GM06990 (cell line): ENCODE results near the gene CDYL.

Source experiments
- DNase-seq: peaks from one replicate; pipeline ENCODE4 v3.0.0-alpha.2; 2011; ENCODE audit not compliant: insufficient read length; ENCODE audit errors: extremely low read depth
- H3K27me3 ChIP-seq: replicated peaks from 2 replicates; pipeline ENCODE4 v1.6.0; 2011; ENCODE audit warnings: low read length; ENCODE audit not compliant: control insufficient read depth, insufficient read depth
- H3K36me3 ChIP-seq: 2 replicates; pipeline ENCODE4 v1.5.1; 2011; ENCODE audit warnings: low read length; ENCODE audit not compliant: control insufficient read depth, insufficient read depth
- H3K4me3 ChIP-seq: replicated peaks from 2 replicates; pipeline ENCODE4 v1.5.1; 2011; ENCODE audit warnings: low read depth, mild to moderate bottlenecking, control low read depth, low read length
- TF ChIP-seq, protein P1 (sequence below): IDR thresholded peaks from 2 replicates; pipeline ENCODE4 v1.5.1; 2011; ENCODE audit warnings: low read length, control low read depth, mild to moderate bottlenecking, inconsistent platforms; ENCODE audit not compliant: insufficient read depth, poor library complexity, severe bottlenecking

The CDYL gene

DNA sequence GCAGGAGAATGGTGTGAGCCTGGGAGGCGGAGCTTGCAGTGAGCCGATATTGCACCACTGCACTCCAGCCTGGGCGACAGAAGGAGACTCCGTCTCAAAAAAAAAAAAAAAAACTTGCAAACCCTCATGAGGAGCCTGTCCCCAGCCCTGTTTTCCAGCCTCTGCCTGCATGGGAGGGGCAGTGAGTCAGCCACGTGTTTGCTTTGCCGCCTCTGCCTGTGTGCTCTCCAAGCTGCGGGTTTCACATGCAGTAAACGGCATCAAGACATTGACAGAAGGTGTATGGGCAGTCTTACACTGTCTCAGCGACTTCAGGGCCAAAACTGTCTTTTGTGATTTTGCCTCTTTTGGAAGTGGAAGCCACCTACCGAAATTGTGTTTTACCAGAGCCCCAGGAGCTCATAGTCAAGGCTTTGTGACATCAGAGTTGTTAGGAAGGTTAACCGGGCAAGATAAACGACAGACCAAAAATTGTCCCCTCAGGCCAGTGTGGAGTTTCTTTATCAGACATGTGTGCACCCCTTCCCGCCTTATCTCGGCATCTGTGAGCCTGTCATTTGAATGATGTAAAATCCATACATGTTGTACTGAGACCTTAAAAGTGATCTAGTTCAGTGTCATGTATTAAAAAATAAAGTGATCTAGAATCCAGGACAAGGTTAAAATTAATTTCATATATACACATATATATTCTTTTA lies 174.8 kb downstream of the CDYL start:
- Histone ChIP-seq H3K36me3 (peaks cover 12% of the 10 kb centered on the region), H3K4me3 (no peak overlapping the region), H3K27me3 (no peaks in the 10 kb centered on the region)
- TF ChIP-seq, protein P1, sequence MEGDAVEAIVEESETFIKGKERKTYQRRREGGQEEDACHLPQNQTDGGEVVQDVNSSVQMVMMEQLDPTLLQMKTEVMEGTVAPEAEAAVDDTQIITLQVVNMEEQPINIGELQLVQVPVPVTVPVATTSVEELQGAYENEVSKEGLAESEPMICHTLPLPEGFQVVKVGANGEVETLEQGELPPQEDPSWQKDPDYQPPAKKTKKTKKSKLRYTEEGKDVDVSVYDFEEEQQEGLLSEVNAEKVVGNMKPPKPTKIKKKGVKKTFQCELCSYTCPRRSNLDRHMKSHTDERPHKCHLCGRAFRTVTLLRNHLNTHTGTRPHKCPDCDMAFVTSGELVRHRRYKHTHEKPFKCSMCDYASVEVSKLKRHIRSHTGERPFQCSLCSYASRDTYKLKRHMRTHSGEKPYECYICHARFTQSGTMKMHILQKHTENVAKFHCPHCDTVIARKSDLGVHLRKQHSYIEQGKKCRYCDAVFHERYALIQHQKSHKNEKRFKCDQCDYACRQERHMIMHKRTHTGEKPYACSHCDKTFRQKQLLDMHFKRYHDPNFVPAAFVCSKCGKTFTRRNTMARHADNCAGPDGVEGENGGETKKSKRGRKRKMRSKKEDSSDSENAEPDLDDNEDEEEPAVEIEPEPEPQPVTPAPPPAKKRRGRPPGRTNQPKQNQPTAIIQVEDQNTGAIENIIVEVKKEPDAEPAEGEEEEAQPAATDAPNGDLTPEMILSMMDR = no peak
- no peak for DNase-seq

DNA sequence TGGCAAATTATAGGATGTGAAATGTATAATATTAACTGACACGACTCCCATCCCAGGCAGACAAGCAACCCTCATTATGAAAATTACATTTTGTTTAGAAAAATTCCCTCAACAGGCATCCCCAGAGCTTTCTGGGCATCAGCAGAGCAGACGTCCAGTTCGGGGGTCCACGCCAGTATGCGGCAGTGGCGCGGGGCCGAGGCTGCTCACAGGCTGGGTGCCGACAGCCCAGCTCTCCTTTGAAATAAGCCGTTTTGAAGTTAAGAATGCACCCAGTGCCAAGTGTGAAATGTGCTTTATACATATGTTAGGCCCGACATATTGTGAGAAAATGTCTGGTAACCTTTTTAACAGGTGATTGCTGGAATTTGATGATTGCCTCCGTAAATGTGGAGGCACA lies 177.2 kb downstream of the CDYL start:
- Histone ChIP-seq H3K36me3 (peaks cover 6% of the 10 kb centered on the region), H3K27me3 (no peaks in the 10 kb centered on the region), H3K4me3 (no peak overlapping the region)
- no peak for DNase-seq
- TF ChIP-seq, protein P1 = no peak

DNA sequence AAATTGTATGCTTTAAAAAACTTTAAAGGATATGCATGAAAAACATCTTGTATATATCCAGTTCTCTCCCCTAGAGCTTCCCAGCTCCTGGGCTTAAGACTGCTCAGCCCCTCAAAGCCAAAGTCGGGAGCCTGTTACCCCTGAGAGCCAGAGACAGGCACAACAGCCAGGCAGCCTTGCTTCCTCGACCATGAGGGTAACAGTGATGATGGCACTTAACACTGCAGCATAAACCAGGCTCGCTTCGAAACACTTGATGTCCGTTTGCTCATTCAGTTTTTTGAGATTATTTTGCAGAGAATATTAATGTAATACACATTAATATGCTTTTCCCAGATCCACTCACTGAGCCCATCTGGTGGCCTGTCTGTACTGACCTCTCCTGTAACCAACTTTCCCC lies 180.4 kb downstream of the CDYL start:
- DNase-seq = no peak
- Histone ChIP-seq H3K4me3 (no peak overlapping the region), H3K27me3 (no peaks in the 10 kb centered on the region), H3K36me3 (peaks cover 6% of the 10 kb centered on the region)
- TF ChIP-seq, protein P1 = no peak

DNA sequence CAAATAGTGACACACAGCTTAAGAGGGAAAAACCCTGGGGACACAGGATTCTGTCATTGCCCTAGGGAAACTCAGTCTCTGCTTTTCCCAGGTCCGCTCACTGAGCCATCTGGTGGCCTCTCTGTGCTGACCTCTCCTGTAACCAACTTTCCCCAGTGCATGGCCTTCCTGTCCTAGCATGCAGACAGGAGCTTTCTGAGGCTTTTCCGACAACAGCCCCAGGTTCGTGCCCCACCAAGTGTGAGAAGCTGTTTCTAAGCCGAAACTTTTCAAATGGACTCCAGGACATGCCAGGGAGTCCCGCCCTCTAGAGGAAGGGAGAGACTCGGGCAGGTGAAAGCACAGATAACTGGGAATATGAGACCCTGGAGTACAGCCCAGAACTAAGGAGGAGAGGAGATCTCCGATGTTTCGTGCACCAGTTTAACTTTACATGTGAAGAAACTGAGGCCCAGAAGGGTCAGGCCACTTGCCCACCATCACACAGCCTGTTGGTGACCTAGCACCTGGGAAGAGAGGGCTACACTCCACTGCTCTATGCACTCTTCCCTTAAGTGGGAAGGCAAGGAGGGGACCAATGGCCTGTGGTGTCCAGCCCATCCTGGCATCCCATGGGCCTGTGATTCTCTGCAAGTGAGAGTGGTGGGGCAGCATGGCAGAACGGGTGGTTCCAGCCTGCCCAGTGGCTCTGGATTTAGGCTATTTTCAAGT lies 181.5 kb downstream of the CDYL start:
- TF ChIP-seq, protein P1 = no peak
- Histone ChIP-seq H3K36me3 (peaks cover 6% of the 10 kb centered on the region), H3K4me3 (no peak overlapping the region), H3K27me3 (no peaks in the 10 kb centered on the region)
- no peak for DNase-seq

DNA sequence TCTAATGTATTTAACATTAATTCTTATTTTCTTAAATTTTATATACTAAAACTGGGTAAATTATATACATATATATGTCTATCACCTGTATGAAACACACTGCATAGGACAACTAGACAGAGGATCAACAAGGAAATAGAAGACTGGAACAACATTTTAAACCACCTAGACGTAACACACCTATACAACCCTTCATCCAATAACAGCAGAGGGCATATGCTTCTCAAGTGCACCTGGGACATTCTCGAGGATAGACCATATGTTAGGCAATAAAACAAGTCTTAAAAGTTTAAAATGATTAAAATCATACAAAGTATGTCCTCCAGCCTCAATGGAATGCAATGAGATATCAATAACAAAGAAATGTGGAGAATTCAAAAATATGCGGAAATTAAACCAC lies 182.4 kb downstream of the CDYL start:
- peaks cover 6% of the 10 kb centered on the region for H3K36me3 ChIP-seq

More for the DNA sequence above, 182.4 kb downstream of the CDYL start:
- no peaks in the 10 kb centered on the region for H3K27me3 ChIP-seq
- no peak overlapping the region for H3K4me3 ChIP-seq
- TF ChIP-seq, protein P1 = no peak
- DNase-seq = no peak
